ENCODE results near the gene LDLRAD4.
"Not testable (repeated sequence)": the region's sequence is repeated elsewhere in the genome, so short reads cannot be mapped to it uniquely, and the experiment has no call there.

LDLRAD4 gene

DNA sequence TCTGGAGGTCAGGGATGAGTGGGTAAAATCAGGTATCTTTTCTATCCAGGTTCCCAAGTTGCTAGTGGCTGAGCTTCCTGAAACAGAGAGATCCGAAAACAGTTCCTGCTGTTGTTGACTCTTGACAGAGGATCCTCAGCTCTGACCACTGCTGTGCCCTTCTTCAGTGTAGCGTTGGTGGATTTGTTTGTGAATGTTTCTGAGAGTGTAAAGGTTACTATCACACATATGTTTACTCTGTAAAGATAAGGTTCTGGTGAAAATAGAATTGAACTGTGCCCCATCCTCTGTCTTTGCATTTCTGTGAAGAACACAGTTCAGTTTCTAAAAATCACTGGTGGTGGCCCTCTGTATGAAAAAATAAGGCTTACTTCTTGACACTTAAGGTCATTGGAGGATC is 119.8 kb downstream of the LDLRAD4 start:
- DNase-seq (ENCODE audit: low read depth), result no peak

DNA sequence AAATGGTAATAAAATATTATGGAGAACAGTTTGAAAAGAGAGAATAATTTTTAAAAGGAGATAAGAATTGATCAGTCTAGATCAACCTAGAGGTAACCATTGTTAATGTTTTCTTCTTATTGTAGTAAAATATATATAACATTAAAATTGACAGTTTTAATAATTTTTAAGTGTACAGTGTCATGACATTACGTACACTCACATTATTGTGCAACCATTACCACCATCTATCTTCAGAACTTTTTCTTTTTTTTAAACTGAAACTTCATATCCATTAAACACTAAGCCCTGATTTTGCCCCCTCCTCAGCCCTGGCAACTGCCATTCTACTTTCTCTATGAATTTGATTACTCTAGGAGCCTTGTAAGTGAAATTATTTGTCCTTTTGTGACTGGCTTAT is 121.1 kb downstream of the LDLRAD4 start:
- no peak for DNase-seq (ENCODE audit: low read depth)

DNA sequence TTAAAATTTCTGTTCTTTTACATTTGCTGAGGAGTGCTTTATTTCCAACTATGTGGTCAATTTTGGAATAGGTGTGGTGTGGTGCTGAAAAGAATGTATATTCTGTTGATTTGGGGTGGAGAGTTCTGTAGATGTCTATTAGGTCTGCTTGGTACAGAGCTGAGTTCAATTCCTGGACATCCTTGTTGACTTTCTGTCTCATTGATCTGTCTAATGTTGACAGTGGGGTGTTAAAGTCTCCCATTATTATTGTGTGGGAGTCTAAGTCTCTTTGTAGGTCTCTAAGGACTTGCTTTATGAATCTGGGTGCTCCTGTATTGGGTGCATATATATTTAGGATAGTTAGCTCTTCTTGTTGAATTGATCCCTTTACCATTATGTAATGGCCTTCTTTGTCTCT is 127.9 kb downstream of the LDLRAD4 start:
- not testable (repeated sequence) for DNase-seq (ENCODE audit: low read depth)

GRCh38 chr18:13353084-13353823 is 134.7 kb downstream of the LDLRAD4 start:
- no peak for DNase-seq (ENCODE audit: low read depth)

DNA sequence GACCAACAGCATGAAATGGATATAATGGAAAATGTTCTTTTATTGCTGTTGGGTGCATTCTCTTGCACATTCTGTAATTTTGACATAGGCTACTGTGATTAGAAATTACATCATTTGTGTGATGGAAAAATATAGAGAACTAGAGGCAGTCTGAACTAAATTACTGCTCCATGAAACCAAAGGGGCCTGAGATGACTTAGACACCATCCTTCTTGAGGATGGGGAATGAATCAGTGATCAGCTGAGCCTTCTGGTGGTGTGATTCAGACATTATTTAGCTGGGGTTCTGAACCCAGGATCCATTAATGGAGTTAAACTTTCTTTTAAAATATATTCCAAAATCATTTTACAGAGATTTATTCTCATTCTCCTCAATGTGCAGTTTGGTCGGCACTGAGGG is 135.8 kb downstream of the LDLRAD4 start:
- no peak for DNase-seq (ENCODE audit: low read depth)

DNA sequence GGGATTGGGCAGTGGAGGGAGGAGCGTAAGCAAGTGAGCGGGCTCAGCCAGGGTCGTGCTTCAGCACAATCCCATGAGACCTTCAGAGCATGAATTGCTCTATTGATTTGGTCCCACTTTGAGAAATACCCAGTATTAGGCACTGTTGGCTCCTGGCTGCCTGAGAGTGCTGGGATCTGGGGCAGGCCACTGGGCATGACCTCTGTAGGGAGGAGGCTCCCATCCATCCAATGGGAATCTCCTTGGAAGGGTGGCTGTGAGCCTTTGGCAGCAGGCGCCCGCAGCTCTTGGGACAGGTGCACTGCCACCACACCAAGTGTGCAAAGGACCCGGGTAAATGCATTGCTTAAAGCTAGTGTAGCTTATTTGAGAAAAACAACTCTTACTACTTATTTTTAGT is 137.5 kb downstream of the LDLRAD4 start:
- DNase-seq (ENCODE audit: low read depth), result no peak

GRCh38 chr18:13357289-13357688 is 138.7 kb downstream of the LDLRAD4 start:
- DNase-seq (ENCODE audit: low read depth), result no peak

DNA sequence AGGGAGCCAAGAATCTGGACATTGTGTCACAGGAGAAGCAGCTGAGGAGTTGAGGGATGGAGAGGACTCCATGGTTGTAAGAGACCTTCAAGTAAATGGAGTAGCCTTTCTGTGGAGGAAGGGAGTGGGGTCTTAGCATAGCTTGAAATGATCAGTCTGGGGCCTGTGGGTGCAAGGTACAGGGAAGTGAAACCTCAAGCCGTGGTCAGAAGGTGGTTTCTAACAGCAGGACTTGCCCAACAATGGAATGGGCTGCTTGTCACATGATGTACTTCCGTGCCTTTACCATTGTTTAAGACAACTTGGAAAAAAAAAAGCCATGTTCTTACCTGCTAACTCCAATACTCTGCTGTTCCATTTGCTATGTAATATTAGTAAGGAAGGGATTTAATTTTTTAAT is 140.7 kb downstream of the LDLRAD4 start:
- DNase-seq (ENCODE audit: low read depth), result no peak

GRCh38 chr18:13361431-13361830 is 142.9 kb downstream of the LDLRAD4 start:
- DNase-seq (ENCODE audit: low read depth), result no peak

- DNase-seq (ENCODE audit: low read depth), result no peak
Measured at GRCh38 chr18:13362051-13362450, 143.5 kb downstream of the LDLRAD4 start.

- DNase-seq (ENCODE audit: low read depth), result no peak
Measured at GRCh38 chr18:13362607-13363006, 144.0 kb downstream of the LDLRAD4 start.

- no peak for DNase-seq (ENCODE audit: low read depth)
Measured at GRCh38 chr18:13363359-13363758, 144.8 kb downstream of the LDLRAD4 start.

GRCh38 chr18:13364721-13365205 is 146.2 kb downstream of the LDLRAD4 start:
- no peak for DNase-seq (ENCODE audit: low read depth)

DNA sequence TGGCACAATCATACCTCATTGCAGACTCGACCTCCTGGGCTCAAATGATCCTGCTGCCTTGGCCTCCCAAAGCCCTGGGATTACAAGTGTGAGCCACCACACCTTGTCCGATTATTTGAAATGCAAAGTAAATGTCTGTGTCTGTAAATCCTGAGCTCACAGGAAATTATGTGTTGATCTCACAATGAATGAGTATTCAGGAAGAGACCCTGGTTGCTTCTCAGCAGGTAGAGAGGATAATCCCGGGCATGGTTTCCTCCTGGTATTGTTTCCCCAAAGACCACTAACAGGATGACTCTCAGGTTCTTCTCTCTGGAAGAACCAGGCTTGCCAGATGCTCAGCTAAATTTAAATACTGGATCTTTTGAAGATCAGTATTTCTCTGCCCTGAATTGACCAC is 147.6 kb downstream of the LDLRAD4 start:
- no peak for DNase-seq (ENCODE audit: low read depth)

GRCh38 chr18:13366541-13366940 is 148.0 kb downstream of the LDLRAD4 start:
- DNase-seq (ENCODE audit: low read depth), result no peak

GRCh38 chr18:13366962-13367892 is 148.7 kb downstream of the LDLRAD4 start:
- DNase-seq (ENCODE audit: low read depth), result no peak

GRCh38 chr18:13368080-13368813 is 149.7 kb downstream of the LDLRAD4 start:
- no peak for DNase-seq (ENCODE audit: low read depth)

GRCh38 chr18:13369353-13369752 is 150.8 kb downstream of the LDLRAD4 start:
- no peak for DNase-seq (ENCODE audit: low read depth)

GRCh38 chr18:13369756-13370510 is 151.4 kb downstream of the LDLRAD4 start:
- DNase-seq (ENCODE audit: low read depth), result no peak

- no peak for DNase-seq (ENCODE audit: low read depth)
Measured at GRCh38 chr18:13370995-13371625, 152.6 kb downstream of the LDLRAD4 start.

Data from activated T-helper 1 cell treated with Interleukin-2 at 50 U/mL for 16 hours (primary cell).